ES-I3 (cell line): ENCODE results near the gene EIF2S2.

Source experiments
- H3K36me3 ChIP-seq: 2 replicates; pipeline ENCODE4 v1.6.1; 2013; ENCODE audit warnings: mild to moderate bottlenecking, low read length, control low read depth, moderate library complexity; ENCODE audit not compliant: insufficient read depth
- H3K4me1 ChIP-seq: 2 replicates; pipeline ENCODE4 v1.6.1; 2013; ENCODE audit warnings: mild to moderate bottlenecking, control low read depth, low read length; ENCODE audit not compliant: insufficient read depth
- H3K9ac ChIP-seq: 2 replicates; pipeline ENCODE4 v1.6.1; 2013; ENCODE audit warnings: low read depth, mild to moderate bottlenecking, low read length, moderate library complexity
- H3K9me3 ChIP-seq: 2 replicates; pipeline ENCODE4 v1.6.1; 2013; ENCODE audit warnings: mild to moderate bottlenecking, low read length, moderate library complexity; ENCODE audit not compliant: control insufficient read depth, insufficient read depth

EIF2S2 gene

DNA sequence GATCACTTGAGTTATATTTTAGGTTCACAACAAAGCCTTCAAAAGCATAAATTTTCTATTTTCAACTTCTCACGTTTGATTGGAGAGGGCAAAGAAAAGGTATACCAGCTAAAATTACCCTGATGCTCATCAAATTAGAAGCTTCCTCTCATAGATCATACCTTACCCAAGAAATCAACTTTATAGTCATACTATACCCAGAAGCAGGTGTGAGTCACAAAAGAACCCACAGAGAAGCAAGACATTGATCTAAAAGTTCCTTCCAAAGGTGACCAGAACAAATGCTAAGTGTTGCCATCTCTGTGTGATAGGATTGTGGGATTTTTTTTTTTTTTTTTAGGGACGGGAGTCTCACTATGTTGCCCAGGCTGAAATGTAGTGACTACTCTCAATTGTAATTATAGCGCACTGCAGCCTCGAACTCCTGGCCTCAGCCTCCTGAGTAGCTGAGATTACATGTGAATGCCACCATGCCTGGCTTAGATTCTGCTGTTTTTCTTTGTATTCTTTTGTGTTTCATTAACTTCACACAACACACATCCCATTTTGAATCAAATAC is 3.3 kb downstream of the EIF2S2 start:
- Histone ChIP-seq H3K36me3 (peaks cover 27% of the 10 kb centered on the region), H3K9ac (no peak overlapping the region), H3K9me3 (no peaks in the 10 kb centered on the region), H3K4me1 (peaks cover 8% of the 10 kb centered on the region; the same call in 1 of the 2 replicates)

DNA sequence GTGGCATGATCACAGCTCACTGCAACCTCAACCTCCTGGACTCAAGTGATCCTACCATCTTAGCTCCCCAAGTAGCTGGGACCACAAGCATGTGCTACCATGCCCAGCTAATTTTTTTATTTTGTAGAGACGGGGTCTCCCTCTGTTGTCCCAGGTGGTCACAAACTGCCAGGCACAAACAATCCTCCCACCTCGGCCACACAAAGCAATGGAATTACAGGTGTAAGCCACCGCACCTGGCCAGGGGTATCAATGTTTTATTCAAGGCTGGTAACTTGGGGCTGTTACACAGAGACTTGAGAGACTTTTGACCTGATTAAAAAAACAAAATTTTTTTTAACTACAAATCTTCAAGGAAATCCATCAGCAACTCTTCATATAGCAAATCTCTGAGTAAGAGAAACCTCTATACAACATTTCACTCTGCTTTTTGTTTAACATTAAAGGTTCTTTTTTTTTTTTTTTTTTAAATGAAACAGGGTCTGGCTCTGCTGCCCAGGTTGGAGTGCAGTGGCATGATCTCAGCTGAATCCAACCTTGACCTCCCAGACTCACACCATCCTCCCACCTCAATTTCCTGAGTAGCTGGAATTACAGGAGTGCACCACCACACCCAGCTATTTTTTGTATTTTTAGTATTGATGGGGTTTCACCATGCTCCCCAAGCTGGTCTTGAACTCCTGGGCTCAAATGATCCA is 5.9 kb downstream of the EIF2S2 start:
- Histone ChIP-seq H3K9me3 (no peaks in the 10 kb centered on the region), H3K36me3 (peaks cover 45% of the 10 kb centered on the region), H3K4me1 (peaks cover 8% of the 10 kb centered on the region; the same call in 1 of the 2 replicates), H3K9ac (no peak overlapping the region)

DNA sequence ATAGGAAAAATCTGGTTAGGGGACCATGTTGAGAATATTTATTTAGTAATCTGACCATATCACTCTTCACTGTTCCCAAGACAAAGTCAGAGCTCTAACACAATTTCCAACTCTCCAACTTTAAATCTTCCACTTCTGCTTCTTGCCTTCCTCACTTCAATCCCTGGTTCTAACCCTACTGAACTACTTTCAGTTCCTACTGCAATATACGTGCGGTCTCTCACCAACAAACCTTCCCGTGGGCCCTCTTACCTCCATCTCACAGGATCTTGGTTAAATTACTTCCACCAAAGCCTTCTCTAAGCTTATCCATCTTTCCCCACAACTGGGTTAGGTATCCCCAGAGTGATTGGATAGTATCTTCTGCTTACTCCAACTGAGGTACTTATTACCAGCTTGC is 8.0 kb downstream of the EIF2S2 start:
- Histone ChIP-seq H3K36me3 (peaks cover 48% of the 10 kb centered on the region), H3K9ac (no peak overlapping the region), H3K4me1 (no peaks in the 10 kb centered on the region), H3K9me3 (no peaks in the 10 kb centered on the region)

DNA sequence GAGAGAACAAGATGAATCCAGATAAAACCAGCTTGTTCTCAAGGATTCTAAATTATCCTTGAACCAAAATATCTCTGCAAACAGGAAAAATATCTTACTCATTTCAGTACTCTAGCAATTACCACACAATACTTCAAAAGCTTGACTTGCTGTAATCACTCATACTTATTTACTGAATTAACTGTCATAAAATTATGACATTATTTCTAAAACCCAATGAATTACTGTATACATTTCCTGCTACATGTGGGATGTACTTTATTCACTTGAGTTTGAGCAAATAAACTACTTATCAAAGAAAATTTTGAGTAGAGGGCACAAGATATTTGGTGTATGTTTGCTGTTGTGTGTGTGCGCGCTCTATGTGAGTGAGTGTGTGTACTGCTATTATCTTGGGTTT is 9.7 kb downstream of the EIF2S2 start:
- peaks cover 52% of the 10 kb centered on the region for H3K36me3 ChIP-seq
- H3K9me3 ChIP-seq = no peaks in the 10 kb centered on the region
- no peaks in the 10 kb centered on the region for H3K4me1 ChIP-seq
- no peak overlapping the region for H3K9ac ChIP-seq

DNA sequence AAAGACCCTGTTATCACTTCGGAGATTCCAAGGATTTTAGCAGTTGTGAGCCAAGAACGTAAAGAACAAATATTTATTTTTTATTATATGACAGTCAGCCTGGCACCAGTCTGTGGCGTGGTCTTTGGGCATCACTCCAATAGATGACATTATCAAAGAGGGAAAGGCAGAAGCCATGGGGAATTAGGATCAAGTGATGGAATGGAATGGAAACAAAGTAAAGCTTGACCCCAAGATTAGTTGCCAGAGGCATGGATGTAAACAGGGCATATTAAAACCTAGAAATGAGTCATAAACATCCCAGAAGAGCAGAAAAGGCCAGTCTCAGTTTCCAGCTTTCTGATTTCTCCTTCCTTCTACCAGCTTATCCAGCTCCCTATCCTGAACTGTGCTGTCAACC is 11.5 kb downstream of the EIF2S2 start:
- Histone ChIP-seq H3K9ac (no peak overlapping the region), H3K9me3 (no peaks in the 10 kb centered on the region; the same call in 1 of the 2 replicates), H3K4me1 (no peaks in the 10 kb centered on the region), H3K36me3 (peaks cover 60% of the 10 kb centered on the region)

DNA sequence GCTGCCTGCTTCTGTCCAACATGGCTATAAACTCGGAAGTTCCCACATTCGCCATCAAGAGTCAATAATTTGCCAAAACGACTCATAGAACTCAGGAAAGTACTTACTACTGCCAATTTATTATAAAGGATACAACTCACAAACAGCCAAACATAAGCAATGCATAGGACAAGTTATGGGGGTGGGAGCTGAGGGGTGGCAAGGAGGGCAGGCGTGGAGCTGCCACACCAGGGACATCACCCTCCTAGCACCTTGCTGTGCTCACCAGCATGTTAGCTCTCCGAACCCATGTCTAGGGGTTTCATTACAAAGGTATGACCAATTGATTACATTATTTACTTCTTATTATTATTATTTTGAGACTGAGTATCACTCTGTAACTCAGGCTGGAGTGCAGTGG is 12.4 kb downstream of the EIF2S2 start:
- Histone ChIP-seq H3K4me1 (no peaks in the 10 kb centered on the region), H3K9me3 (no peaks in the 10 kb centered on the region; the same call in 1 of the 2 replicates), H3K9ac (no peak overlapping the region), H3K36me3 (peaks cover 62% of the 10 kb centered on the region)

DNA sequence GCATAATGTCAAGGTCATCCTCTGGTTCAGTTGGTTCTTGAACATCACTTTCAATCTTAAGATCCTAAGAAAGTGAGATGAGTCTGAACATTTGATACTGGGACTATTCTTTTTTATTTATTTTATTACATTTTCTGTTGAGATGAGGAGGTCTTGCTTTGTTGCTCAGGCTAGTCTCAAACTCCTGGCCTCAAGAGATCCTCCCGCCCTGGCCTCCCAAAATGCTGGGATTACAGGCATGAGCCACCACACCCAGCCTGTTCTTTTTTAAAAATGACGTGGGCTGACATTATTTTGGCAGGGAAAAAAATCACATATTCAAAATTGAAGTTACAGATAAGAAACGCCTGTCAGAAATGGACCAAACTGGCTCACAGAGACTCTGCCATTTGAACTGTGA is 13.5 kb downstream of the EIF2S2 start:
- no peaks in the 10 kb centered on the region; the same call in 1 of the 2 replicates for H3K9me3 ChIP-seq
- no peak overlapping the region for H3K9ac ChIP-seq
- H3K36me3 ChIP-seq = peaks cover 60% of the 10 kb centered on the region
- H3K4me1 ChIP-seq = no peaks in the 10 kb centered on the region

DNA sequence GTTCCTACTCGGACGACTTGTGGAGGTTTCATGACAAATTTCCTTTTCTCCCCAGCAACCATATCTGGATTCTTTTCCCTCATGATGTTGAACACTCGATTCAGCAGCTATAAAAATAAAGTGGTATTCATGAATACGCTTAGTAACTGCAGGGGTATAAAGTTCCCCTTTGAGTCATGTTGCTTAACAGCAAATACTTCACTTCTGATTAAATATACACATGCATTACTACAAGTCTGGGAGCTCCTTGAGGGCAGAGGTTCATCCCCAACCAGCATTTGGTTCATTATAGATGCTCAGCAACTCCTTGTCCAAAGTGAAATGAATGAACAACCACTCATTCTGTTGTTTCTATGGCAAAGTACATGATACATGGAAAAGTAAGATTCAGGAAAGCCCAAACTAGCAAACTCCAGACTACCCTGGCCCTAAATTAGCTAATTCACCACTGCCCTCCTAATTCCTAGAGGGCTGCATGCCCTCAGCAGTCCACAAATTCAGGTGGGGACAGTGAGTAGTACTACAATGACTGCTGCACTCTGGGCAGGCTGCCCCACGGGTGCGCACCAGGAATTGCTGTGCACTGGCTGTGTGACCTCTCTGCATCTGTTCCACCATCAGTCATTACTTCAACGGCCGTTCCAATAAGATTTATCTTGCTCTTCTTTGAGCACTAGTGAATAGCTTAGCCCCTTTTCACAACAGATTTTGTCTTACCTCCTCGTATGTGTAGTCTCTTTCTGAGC is 15.2 kb downstream of the EIF2S2 start:
- Histone ChIP-seq H3K36me3 (peaks cover 55% of the 10 kb centered on the region), H3K9ac (no peak overlapping the region), H3K9me3 (no peaks in the 10 kb centered on the region; the same call in 1 of the 2 replicates), H3K4me1 (no peaks in the 10 kb centered on the region)

DNA sequence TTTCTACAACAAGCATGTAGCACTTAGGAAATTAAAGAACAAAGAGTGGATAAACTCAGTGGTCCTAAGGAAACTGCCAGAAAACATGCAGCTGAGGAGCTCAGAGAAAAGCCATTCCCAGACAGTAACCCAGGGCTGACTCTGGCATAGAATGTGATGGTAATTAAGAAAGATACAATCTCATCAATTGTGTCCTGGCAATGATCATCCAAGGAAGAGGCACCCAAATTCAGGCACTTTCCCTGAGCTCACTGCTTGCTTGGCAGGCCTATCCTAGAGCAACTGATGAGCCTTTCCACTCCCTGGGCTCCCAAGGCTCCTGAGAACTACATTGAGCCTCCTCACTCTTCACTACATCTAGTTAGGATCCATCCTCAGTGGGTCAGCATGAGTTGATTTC is 16.2 kb downstream of the EIF2S2 start:
- Histone ChIP-seq H3K9ac (no peak overlapping the region), H3K4me1 (no peaks in the 10 kb centered on the region), H3K9me3 (no peaks in the 10 kb centered on the region; the same call in 1 of the 2 replicates), H3K36me3 (peaks cover 51% of the 10 kb centered on the region)

DNA sequence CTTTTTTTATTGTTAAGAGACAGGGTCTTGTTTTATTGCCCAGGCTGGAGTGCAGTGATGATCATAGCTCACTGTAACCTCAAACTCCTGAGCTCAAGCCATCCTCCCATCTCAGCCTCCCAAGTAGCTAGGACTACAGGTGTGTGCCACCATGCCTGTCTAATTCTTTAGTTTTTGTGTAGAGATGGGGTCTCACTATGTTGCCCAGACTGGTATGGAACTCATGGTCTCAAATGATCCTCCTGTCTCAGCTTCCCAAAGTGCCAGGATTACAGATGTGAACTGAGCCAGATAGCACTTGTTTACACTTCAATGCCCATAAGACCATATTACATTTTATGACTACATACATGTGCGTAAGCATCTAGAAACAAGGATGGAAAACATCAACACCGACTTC is 18.1 kb downstream of the EIF2S2 start:
- H3K4me1 ChIP-seq = no peaks in the 10 kb centered on the region
- peaks cover 51% of the 10 kb centered on the region for H3K36me3 ChIP-seq
- no peak overlapping the region for H3K9ac ChIP-seq
- no peaks in the 10 kb centered on the region; the same call in 1 of the 2 replicates for H3K9me3 ChIP-seq

DNA sequence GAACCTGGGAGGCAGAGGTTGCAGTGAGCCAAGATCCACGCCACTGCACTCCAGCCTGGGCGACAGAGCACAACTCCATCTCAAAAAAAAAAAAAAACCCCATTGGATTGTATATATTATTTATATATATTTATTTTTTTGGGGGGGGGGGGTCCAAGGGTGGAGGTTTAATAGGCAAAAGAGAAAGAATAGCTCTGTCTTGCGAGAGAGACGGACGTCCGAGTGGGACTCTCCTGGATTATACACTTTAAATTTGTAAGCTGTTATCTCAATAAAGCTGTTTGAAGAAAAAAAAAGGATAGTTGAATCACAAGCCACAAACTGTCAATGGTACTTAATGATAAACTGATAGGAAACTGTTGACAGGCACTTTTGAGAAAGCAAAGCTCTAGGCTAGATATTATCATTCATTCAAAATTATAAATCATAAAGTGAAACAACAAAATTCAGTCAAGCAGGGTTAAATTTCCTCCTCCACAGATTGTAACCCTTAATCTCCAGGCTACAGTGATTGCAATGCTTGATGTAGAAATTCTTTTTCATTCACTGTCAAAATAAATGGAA is 20.3 kb downstream of the EIF2S2 start:
- H3K9ac ChIP-seq = no peak overlapping the region
- H3K4me1 ChIP-seq = no peaks in the 10 kb centered on the region
- no peaks in the 10 kb centered on the region; the same call in 1 of the 2 replicates for H3K9me3 ChIP-seq
- peaks cover 44% of the 10 kb centered on the region for H3K36me3 ChIP-seq

DNA sequence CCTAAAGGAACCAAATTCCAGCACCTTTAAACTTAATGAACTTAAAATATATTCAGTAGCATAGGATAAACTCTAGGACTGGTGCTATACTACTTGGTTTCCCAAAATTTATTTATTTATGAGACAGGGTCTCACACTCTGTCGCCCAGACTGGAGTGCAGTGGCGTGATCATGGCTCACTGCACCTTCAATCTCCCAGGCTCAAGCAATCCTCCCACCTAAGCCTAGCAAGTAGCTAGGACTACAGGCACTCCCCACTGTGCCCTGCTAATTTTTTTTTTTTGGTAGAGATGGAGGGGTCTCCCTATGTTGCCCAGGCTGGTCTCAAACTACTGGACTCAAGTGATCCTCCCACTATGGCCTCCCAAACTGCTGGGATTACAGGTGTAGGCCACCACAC is 21.4 kb downstream of the EIF2S2 start:
- Histone ChIP-seq H3K9me3 (no peaks in the 10 kb centered on the region), H3K9ac (no peak overlapping the region), H3K36me3 (peaks cover 34% of the 10 kb centered on the region), H3K4me1 (no peaks in the 10 kb centered on the region)

DNA sequence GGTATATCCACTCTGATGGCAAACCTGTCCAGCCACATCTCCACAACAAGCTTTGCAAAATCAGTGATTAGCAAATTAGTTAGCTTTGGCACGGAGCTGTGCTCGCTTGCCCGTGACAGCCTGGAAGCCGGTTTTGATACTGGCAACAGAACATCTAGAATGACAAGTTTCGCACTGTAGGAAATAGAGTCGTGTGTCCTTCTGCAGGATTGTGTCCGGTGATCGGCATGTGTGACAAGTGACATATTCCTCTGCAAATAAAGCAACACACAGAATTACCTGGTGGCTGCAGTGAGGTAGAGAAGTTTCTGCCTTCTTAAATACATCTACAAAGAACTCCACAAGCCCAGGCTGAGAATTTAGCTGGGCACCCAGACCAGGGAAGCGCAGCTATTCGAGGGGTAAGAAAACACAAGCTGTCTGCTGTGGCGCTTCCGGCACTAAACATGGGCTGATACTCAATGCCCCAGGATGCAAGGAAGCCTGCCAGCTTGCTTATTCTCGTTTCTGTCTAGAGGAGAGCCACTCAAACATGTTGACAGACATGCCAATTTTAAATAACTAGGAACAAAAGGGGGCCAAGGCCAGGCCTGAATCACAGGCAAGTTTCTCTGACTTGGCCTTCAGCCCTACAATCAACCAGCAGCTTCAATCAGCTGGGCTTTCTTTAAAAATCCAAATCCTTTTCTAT is 22.2 kb downstream of the EIF2S2 start:
- H3K9ac ChIP-seq = no peak overlapping the region
- peaks cover 26% of the 10 kb centered on the region for H3K36me3 ChIP-seq
- H3K9me3 ChIP-seq = no peaks in the 10 kb centered on the region

DNA sequence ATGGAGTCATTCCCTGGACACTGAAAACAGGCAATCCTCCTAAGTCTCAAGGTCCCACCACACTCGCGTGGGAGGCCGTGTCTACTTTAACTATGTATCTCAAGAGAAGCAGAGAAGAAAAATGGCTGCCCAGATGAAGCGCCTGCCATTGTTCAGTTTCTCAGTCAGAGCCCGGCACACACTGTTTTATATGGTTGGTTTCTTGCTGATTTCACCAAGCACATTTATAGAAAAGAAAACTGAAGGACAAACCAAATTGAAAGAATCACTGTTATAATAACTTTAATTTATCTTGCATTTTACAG is 22.9 kb downstream of the EIF2S2 start:
- Histone ChIP-seq H3K36me3 (peaks cover 23% of the 10 kb centered on the region), H3K9me3 (no peaks in the 10 kb centered on the region), H3K9ac (no peak overlapping the region), H3K4me1 (no peaks in the 10 kb centered on the region)

More for the DNA sequence above, 22.2 kb downstream of the EIF2S2 start:
- no peaks in the 10 kb centered on the region for H3K4me1 ChIP-seq
